Left colon (tissue), 2 donors: ENCODE data around the gene THRA. TPM values are rescaled to one million over a fixed set of nuclear protein-coding genes. Genes with fewer than 3 reads are reported as not detected.

ENCODE experiments used
- ATAC-seq: fragments of 200-7000 bp; cut with Tn5 transposase; one replicate; pipeline ENCODE4 v1.9.1; 2020; ENCODE audit warnings: mild to moderate bottlenecking, moderate library complexity
- DNase-seq, 2 donors: peaks; one replicate each; pipeline ENCODE4 v3.0.0-alpha.2; 2020
- intact Hi-C, 2 donors: fragments of 100-400 bp; cut with DNase I in 1 of 2; cut with micrococcal nuclease in 1 of 2; formaldehyde crosslinking; loops; one replicate each; pipeline versions ENCODE4 v1.11.2 to v1.14.0; 2022; cut with DNase I, micrococcal nuclease
- total RNA-seq, 2 donors: library from RNA; stranded (reverse); fragmentation: NEBNext Ultra II Directional; extraction: Animal tissue kit (Norgen Biotek cat#: 25700); gene quantifications; one replicate each; pipeline ENCODE4 v1.2.1, GENCODE V29; 2021
- donor health status: DM: no; HTN: no; CAD: no.
- donor health status: DM: yes; HTN: yes; CAD: no.

Gene THRA
- total RNA-seq, 2 donors from 2014 or later, result 48.4 to 56.3 TPM

DNA sequence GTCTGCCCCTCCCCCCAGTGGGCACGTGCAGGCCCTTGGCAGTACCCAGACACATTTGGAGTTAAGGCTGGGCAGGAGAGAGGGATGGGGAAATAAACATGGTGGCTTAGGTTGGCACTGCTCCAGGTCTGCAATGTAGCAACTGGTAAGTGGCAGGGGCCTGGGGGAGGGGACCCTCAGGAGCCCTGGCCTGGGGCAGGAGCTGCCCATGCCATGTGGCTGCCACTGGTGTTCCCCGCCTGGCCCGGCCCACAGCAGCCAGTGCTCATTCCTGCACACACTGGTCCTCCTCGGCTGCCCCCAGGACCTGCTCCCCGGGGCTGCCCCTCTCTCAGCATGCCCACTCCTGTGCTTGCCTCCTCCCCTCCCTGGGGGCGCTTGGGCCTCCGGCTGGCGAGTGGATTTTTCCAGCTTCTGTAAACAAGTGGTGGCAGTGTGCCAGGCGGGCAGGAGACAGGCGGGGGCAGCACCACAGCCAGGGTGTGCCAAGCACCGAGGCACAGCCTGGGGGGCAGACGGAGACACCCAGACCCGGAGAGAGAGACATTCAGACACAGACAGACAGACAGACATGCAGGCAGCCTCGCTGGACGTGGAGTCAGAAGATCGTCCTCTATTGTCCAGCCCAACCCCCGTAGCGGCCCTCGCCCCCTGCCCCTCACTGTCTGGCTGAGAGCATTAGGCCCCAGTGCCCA lies 9.4 kb downstream of the THRA start:
- ATAC-seq (peak; percentile 44), DNase-seq (peak; percentile 89 to 91)
- intact Hi-C loops, result no loop called here

DNA sequence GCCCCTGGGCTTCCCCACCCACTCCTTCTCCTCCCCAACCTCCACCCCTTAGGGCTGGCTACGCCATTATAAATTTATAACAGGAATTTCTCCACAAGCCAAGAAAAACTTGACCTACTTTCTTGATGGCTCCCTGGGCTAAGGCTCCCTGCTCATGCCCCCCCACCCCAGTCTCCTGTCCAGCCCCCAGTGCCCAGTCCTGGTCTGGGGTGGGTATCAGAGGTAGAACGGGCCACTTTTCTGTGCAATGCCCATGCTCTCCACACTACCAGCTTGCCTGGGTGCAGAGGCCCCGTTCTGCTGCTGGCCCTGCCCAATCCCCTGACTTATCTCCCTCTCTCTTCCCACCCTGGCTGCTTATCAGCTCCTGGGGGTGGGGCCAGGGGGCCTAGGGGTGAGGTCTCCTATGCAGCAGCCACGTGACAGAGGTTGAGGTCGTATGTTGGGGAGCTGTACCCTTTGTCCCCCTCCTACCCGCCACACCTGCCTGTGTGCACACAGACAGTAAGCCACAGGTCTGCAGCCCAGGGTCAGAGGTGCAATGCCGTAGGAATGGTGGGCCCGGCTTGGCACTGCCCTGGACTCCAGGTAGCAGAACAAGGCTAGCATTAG lies 10.1 kb downstream of the THRA start:
- DNase-seq (peak; percentile 77 to 83), ATAC-seq (peak; percentile 24)
- intact Hi-C loops, result no loop called here

DNA sequence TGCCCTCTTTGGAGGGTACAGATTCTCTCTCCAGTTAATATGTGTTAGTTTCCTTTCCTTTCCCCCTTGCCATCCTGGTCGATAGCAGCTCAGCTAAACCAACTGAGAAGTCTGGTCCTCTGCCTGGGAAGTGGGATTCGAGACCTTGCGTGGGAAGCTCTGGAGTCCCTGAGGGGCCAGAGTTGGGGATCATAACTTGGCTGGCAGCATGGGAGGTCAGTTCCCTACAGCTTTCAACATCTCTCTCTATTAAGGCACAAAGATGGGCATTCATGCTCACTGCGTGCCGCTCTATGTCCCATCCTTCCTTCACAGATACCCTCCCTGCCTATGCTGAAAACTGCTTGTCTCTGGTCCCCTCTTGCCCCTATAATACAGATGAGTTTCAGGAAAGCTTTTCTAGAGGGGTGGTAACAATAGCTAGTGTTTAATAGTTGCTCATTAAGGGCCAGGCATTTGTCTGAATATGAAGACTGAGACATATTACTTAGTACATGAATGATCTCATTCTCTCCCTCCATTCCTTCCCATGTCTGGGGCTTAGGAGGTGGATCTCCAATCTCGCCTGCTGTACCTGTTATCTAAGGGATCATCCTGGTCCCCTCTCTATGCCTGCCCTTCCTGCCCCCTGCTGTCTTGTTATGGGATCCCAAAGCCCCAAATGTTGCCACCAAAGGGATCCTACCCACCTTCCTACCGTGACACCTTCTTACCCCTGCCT lies 10.8 kb downstream of the THRA start:
- no peak for ATAC-seq
- DNase-seq, result no peak
- intact Hi-C loops, result no loop called here

- peak; percentile 17 to 43 for DNase-seq
- intact Hi-C loops, result no loop called here
- no peak for ATAC-seq
Measured at GRCh38 chr17:40074175-40074512, 11.4 kb downstream of the THRA start.

GRCh38 chr17:40074871-40075200 lies 12.1 kb downstream of the THRA start:
- intact Hi-C loops, result no loop called here
- ATAC-seq, result peak; percentile 15
- no peak for DNase-seq

GRCh38 chr17:40075201-40075941 lies 12.6 kb downstream of the THRA start:
- ATAC-seq, result peak; percentile 33
- DNase-seq, result peak; percentile 83 to 94
- intact Hi-C loops, result no loop called here

DNA sequence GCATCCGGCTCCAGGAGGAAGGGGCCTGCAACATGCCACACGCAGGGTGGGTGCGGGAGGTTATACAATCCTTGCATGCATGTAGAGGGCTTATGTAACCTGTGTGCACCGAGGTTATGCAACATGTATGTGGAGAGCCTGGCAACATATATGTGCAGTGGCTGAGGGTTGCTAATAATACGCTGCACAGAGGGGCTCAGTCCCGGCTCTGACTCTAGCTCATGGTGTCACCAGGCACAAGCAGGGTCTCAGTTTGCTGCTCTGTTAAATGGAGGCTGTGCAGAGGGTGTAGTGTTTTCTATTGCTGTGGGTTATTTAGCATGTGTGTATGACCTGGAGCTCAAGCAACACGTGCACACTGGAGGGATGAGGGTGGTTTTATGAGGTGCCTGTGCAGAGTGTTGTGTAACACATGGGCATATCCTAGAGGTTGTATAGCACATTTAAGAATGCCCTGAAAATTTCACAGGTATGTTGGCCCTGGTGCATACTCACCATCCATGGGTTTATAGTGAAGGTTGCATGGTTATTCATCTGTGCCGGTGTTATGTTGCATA lies 13.3 kb downstream of the THRA start:
- peak in 1 of 2 donors; percentile 45 for DNase-seq

DNA sequence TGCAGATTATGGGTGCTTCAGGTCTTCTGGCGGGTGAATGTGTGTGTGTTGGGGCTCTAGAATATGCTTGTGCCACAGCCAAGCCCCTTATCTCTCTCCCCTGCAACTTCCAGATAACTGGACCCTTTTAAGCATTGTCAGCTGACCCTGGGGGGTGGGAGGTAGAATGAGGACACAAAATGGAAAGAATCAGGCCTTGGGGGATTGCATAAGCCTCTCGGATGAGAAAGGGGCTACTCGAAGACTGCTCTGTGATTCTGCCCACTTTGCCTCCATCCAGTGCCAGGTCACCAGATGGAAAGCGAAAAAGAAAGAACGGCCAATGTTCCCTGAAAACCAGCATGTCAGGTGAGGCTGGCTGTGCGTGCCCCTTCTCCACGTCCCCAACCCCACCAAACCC lies 13.8 kb downstream of the THRA start:
- ATAC-seq (no peak), DNase-seq (no peak)
- intact Hi-C loops, result no loop called here

More for the DNA sequence above, 13.3 kb downstream of the THRA start:
- no peak for ATAC-seq
- intact Hi-C loops, result no loop called here

DNA sequence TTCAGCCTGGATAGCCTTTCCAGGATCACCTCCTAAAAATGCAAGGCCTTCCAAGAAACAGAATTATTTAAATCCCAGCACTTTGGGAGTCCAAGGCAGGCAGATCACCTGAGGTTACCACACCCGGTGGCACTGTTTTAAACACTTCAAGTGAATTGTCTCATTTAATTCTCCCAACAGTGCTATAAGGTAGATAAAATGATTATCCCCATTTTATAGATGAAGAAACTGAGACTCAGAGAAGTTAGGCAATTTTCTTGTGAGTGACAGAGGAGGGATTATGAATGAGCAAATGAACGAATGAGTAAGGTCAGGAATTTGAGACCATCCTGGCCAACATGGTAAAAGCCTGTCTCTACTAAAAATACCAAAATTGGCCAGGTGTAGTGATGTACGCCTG lies 16.8 kb downstream of the THRA start:
- ATAC-seq, result no peak
- intact Hi-C loops, result no loop called here
- DNase-seq, result no peak

- intact Hi-C loops, result no loop called here
- DNase-seq, result no peak
- no peak for ATAC-seq
Measured at GRCh38 chr17:40084477-40084876, 21.7 kb downstream of the THRA start.

GRCh38 chr17:40086150-40087044 lies 23.6 kb downstream of the THRA start:
- DNase-seq (peak; percentile 42 to 72), ATAC-seq (peak; percentile 57)
- intact Hi-C loops, result no loop called here

DNA sequence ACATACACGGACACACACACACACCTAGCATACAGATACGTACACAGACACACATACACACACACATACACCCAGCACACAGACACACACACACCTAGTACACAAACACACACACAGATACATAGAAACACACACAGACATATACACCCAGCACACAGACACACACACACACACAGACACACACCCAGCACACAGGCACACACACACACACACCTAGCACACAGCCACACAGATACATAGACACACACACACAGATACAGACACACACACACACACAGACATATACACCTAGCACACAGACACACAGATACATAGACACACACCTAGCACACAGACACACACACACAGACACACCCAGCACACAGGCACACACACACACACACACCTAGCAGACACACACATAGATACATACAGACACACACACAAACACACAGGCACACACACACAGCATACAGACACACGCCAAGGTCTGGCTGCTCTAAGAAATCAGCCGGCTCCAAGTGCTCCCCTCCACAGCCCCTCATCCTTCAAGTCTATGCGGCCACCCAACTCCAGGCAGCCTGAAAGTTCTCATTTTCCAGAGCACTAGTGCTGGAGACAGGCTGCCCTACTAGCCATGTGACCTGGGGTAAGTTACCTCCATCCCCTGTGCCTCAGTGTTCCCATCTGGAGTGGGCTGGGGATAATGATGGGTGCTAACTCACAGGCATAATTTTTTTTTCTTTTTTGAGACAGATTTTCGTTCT lies 24.5 kb downstream of the THRA start:
- ATAC-seq, result no peak
- intact Hi-C loops, result no loop called here
- no peak for DNase-seq

- DNase-seq (no peak), ATAC-seq (no peak)
- intact Hi-C loops, result no loop called here
Measured at GRCh38 chr17:40087903-40088718, 25.3 kb downstream of the THRA start.

- ATAC-seq, result no peak
- intact Hi-C loops, result no loop called here
- no peak for DNase-seq
Measured at GRCh38 chr17:40089077-40089895, 26.5 kb downstream of the THRA start.

DNA sequence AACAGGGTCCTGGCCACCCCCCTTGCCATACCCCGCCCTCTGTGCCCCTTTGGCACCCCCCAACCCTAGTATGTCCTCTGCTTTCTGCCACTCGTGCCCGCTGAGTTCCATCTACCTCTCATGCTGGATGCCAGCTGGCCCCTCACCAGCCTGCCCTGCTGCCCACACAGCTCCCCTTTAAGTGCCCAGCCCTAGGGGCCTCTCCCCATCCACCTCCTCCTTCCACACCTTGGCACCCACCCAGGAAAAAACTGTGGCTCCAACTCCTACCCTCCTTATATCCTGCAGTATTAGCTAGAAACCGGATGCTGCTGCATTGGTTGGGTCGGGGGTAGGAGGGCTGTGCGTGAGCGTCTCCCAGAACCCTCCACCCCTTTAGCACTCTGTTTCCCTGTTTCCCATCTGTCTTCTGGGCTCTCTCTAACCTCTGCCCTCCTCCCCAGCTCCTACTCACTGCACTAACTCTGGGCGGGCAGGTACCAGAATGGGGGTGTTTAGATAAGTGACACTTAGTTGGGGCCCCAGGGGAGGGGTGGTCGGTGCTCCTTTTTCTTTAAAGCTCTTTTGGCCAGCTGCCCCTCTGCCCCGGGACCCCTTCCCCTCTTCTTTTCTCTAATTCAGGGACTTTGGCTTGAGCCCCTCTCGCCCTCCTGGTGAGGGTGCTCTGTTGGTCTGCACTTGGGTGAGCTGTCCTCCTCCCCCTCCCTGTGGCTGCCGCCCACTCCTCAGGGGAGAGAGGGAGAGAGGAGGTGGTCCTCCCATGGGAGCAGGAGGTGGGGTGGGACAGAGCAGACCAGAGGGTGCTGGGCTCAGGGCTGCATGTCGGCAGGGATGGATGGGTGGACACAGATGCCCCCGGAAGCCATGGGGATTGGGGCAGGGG lies 27.7 kb downstream of the THRA start:
- DNase-seq, result peak; percentile 16 to 55
- ATAC-seq, result no peak
- intact Hi-C loops, result no loop called here
